Measurements from ENCODE around the gene RMND5A.

Gene RMND5A

GRCh38 chr2:86765310-86765695 lies 45.2 kb downstream of the RMND5A start:
- no peak for DNase-seq (ENCODE audit: low read depth)

GRCh38 chr2:86768189-86768949 lies 48.3 kb downstream of the RMND5A start:
- DNase-seq (ENCODE audit: low read depth): no peak

- DNase-seq (ENCODE audit: low read depth): no peak
Measured at GRCh38 chr2:86769838-86770237, 49.7 kb downstream of the RMND5A start.

GRCh38 chr2:86770816-86771301 lies 50.8 kb downstream of the RMND5A start:
- no peak for DNase-seq (ENCODE audit: low read depth)

GRCh38 chr2:86772611-86773010 lies 52.5 kb downstream of the RMND5A start:
- DNase-seq (ENCODE audit: low read depth): no peak

- DNase-seq (ENCODE audit: low read depth): no peak
Measured at GRCh38 chr2:86774862-86775261, 54.8 kb downstream of the RMND5A start.

GRCh38 chr2:86775338-86775737 lies 55.2 kb downstream of the RMND5A start:
- DNase-seq (ENCODE audit: low read depth): no peak

GRCh38 chr2:86776532-86776931 lies 56.4 kb downstream of the RMND5A start:
- no peak for DNase-seq (ENCODE audit: low read depth)

GRCh38 chr2:86778957-86779356 lies 58.9 kb downstream of the RMND5A start:
- no peak for DNase-seq (ENCODE audit: low read depth)

GRCh38 chr2:86779971-86780370 lies 59.9 kb downstream of the RMND5A start:
- DNase-seq (ENCODE audit: low read depth): no peak

- DNase-seq (ENCODE audit: low read depth): no peak
Measured at GRCh38 chr2:86781363-86781762, 61.3 kb downstream of the RMND5A start.

- DNase-seq (ENCODE audit: low read depth): no peak
Measured at GRCh38 chr2:86782748-86783147, 62.7 kb downstream of the RMND5A start.

GRCh38 chr2:86783615-86784339 lies 63.7 kb downstream of the RMND5A start:
- no peak for DNase-seq (ENCODE audit: low read depth)

- DNase-seq (ENCODE audit: low read depth): no peak
Measured at GRCh38 chr2:86785456-86785855, 65.4 kb downstream of the RMND5A start.

- no peak for DNase-seq (ENCODE audit: low read depth)
Measured at GRCh38 chr2:86786001-86786536, 66.0 kb downstream of the RMND5A start.

GRCh38 chr2:86787736-86788135 lies 67.6 kb downstream of the RMND5A start:
- no peak for DNase-seq (ENCODE audit: low read depth)

- DNase-seq (ENCODE audit: low read depth): no peak
Measured at GRCh38 chr2:86788165-86788564, 68.1 kb downstream of the RMND5A start.

- DNase-seq (ENCODE audit: low read depth): no peak
Measured at GRCh38 chr2:86788881-86789686, 69.0 kb downstream of the RMND5A start.

- DNase-seq (ENCODE audit: low read depth): no peak
Measured at GRCh38 chr2:86789687-86790133, 69.6 kb downstream of the RMND5A start.

- DNase-seq (ENCODE audit: low read depth): no peak
Measured at GRCh38 chr2:86790134-86790675, 70.1 kb downstream of the RMND5A start.

- no peak for DNase-seq (ENCODE audit: low read depth)
Measured at GRCh38 chr2:86790676-86791572, 70.8 kb downstream of the RMND5A start, which contains the start of gene CD8A. Gene CD8A (minus strand): TSS chr2:86790913. CDS start chr2:86790825, 88 bp downstream.

All from T-helper 22 cell (primary cell).